ENCODE data around the gene ERCC3.
"Not testable (repeated sequence)": the region's sequence is repeated elsewhere in the genome, so short reads cannot be mapped to it uniquely, and the experiment has no call there.

The ERCC3 gene

GRCh38 chr2:127227264-127227660 is 66.7 kb downstream of the ERCC3 start:
- not testable (repeated sequence) for DNase-seq (ENCODE audit: low spot score); FAIRE-seq

- DNase-seq (ENCODE audit: low spot score) (peak; percentile 89), FAIRE-seq (peak; percentile 82)
Measured at GRCh38 chr2:127226520-127227263, 67.3 kb downstream of the ERCC3 start.

DNA sequence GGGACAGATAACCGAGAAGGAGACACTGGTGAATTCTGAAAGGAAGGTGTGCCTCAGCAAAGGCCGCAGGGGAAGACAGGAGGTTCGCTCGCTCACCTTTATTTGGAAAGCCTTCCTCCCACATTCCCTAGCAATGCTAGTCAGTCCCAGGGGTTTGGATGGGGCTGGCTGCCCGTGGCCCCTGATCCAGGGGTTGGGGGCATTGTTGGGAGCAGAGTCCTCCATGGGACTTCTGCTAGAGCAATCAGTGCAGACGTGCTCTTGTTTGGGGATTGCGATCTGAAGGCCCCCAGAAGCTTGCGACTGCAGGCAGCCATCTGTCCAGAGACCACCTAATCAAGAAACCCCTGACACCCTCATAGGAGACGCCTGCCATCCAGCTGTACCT is 67.8 kb downstream of the ERCC3 start:
- FAIRE-seq (no peak), DNase-seq (ENCODE audit: low spot score) (no peak)

- no peak for FAIRE-seq
- no peak for DNase-seq (ENCODE audit: low spot score)
Measured at GRCh38 chr2:127225186-127225960, 68.6 kb downstream of the ERCC3 start.

- FAIRE-seq; DNase-seq (ENCODE audit: low spot score): not testable (repeated sequence)
Measured at GRCh38 chr2:127224135-127224534, 69.8 kb downstream of the ERCC3 start.

GRCh38 chr2:127220768-127221527 is 73.0 kb downstream of the ERCC3 start:
- DNase-seq (ENCODE audit: low spot score): no peak
- no peak for FAIRE-seq

DNA sequence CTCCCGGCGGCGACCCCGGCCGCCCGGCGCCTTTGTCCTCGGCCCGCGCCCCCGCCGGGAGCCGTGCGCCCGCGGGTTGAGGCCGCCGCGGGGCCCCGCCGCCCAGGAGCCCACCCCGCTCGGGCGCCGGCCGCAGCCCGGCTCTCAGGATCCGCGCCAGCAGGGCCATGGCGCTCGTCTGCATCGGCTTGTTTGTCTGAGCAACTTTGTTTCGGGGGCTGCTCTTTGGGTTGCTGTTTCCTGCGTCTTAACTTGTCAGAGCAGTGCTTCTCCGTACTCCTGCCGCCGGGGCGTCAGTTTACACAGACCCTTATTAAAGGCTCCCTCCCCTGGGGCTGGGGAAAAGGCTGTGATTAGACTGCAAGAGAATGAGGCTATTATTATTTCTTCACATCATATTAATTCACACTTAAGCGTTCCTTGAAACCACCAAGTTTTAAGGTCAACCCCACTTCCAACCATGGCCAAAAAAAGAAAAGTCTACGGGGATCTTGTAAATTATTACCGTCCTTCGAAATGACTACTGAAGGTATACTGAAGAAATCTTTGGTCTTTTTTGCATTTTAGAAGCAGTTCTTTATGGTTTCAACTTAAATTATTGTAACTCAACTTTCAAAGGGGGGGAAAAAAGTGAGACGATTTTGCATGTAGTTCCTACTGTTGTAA is 73.7 kb downstream of the ERCC3 start, which contains the start of gene CYP27C1:
Gene CYP27C1 (minus strand): TSS at position 198 of the 666 bp plus-strand sequence. CDS start 29 bp downstream, at position 169.
- no peak for FAIRE-seq
- no peak for DNase-seq (ENCODE audit: low spot score)

- FAIRE-seq (no peak), DNase-seq (ENCODE audit: low spot score) (no peak)
Measured at GRCh38 chr2:127219171-127220070, 74.5 kb downstream of the ERCC3 start.

DNA sequence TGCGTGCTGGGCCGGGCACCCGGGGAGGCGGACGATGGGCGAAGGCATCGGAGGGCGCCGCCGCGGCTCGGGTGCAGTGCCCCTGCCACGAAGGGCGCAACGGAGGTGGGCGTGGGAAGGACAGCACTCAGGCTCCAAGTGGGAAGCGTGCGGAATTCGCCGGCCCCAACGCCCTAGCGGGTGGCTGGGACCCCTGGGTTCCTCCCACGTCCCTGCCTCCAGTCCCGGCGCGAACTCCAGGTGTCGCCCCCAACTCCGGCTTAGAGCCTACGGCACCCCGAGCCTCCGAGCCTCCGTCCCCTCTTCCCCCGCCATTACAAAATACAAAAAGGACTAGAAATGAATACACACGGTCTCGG is 75.2 kb downstream of the ERCC3 start:
- FAIRE-seq: no peak
- DNase-seq (ENCODE audit: low spot score): no peak

DNA sequence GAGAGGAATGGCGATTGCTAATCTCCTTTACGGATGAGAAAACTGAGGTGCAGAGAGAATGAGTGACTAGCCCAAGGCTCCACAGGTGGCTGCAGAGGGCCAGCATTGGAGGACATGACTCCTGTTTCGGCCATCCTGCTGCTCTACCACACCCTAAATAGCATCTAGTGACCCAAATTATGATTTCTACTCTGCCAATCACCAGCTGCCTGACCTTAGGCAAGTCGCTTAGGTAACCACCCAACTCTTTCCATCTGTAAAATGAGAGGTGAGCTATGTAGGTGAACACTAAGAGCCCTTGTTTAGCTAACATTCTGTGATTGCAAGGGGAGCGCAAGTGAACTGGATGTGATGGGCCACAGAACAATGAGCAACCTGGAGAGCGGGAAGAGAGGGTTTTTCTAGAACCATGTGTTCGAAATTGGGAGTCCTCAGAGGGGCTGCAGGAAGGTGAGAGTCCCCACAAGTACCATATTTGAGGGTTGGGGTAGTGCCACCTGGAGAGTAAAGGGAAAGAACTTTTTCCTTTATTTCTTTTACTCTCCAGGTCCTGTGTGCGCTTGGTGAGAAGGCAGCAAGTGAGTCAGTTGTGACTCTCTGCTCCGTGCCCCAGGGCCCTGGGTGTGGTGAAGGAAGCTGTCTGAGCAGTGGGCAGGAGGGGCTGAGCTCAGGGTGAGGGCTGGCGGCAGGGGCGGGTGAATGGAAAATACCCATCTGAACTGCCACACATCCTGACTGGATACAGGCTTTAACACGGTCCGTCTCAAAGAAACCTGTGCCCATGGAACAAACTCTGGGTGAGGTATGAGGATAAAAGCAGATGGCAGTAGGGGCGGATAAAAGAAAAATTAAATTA is 76.2 kb downstream of the ERCC3 start:
- FAIRE-seq: no peak
- DNase-seq (ENCODE audit: low spot score): peak; percentile 6

- DNase-seq (ENCODE audit: low spot score): no peak
- FAIRE-seq: no peak
Measured at GRCh38 chr2:127216593-127216992, 77.4 kb downstream of the ERCC3 start.

DNA sequence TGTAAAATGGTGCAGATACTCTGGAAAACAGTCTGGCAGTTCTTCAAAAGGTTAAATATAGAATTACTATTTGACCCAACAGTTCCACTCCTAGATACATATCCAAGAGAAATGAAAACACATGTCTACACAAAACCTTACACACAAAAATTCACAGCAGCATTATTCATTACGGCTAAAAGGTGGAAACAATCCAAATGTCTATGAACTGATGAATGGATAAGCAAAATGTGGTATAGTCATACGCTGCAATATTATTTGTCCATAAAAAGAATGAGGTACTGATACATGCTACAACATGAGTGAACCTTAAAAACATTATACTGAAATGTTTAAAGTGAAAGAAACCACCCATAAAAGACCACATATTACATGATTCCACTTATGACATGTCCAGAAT is 77.8 kb downstream of the ERCC3 start:
- FAIRE-seq (no peak), DNase-seq (ENCODE audit: low spot score) (no peak)

DNA sequence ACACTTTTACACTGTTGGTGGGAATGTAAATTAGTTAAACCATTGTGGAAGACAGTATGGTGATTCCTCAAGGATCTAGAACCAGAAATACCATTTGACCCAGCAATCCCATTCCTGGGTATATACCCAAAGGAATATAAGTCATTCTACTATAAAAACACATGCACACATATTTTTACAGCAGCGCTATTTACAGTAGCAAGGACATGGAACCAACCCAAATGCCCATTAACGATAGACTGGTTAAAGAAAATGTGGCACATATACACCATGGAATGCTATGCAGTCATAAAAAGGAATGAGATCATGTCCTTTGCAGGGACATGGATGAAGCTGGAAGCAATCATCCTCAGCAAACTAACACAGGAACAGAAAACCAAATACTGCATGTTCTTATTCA is 79.7 kb downstream of the ERCC3 start:
- DNase-seq (ENCODE audit: low spot score); FAIRE-seq: not testable (repeated sequence)

DNA sequence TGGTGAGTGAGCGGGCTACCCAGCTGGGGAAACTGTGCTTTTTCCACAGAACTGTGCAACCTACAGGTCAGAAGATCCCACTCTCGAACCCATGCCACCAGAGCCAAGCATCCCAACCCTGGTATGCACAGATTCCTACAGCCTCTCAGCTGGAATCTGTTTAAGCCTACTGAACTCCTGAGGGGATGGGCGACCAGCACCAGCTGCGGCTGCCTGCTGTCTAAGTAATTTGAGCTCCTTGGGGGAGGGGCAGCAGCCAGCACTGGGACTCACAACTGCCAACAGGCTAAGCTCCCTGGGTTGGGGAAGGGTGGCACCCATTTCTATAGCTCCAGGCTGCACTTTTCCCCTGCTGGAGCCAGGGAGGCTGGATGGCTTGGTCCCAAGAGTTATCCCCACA is 85.6 kb downstream of the ERCC3 start:
- no peak for FAIRE-seq

More for the DNA sequence above, 85.6 kb downstream of the ERCC3 start:
- no peak for DNase-seq (ENCODE audit: low spot score)
